HG02798 (cell line): ENCODE data around the gene SNX27.

Source experiments
- ATAC-seq: cut with Tn5 transposase; IDR thresholded peaks from one replicate; pipeline ENCODE4 v1.9.1; 2021; ENCODE audit warnings: mild to moderate bottlenecking; ENCODE audit not compliant: unreplicated experiment, poor library complexity

The SNX27 gene

GRCh38 chr1:151701515-151701914 lies 89.7 kb downstream of the SNX27 start:
- ATAC-seq, result no peak

DNA sequence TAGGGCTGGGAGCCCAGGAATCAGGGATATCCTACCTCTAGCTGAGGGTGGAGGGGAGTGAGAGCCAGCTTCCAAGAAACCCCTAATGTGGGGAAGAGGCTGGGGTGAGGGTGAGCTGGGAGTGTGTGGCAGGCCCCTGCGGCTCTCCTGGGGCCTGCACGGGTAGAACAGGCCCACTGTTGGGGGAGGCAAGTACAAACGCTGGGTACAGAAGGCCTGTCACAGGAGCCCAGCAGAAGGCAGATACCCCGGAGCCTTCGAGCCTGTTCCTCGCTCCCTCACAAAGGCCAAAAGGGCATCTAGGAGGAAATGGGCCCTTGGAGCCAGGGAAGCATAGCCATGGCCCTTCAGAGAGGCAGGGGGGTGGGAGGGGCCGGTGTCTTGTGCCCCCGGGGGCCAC lies 91.1 kb downstream of the SNX27 start:
- no peak for ATAC-seq

DNA sequence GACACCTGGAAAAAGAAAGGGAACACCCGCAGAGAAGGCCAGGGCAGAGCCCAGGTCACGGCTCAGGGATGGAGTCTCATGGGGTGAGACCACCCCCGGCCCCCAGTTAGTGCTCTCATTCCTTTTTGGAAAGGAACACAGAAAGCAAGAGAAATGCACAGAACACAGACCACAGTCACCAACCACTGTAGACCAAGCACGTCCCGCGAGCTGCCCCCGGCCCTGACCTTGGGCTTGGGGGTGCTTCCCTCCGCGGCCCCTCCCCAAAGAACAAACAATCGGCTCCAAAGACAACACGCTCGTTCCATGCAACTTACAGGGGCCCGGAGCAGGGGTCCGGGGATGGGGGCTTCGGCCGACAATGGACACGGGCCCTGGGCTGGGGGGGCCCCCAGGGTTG lies 92.0 kb downstream of the SNX27 start:
- ATAC-seq, result no peak

GRCh38 chr1:151704246-151704645 lies 92.4 kb downstream of the SNX27 start:
- ATAC-seq, result no peak

DNA sequence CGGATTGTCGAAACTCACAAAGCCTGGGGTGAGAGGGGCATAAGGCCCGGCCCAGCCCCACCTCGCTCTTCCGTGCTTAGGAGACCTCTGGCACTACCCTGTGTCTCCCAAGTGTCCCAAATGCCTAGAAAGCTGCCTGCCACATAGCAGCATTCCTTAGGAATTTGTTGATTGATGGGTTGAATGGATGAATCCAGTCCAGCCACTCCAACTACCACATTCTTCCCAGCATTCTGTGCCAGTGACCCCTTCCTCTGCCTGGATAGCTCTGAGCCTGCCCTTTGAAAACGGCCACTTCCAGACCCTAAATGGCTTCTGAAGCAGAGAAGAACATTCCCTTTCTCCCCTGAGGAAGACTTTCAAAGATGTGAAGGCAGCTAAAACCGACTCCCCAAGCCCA lies 93.3 kb downstream of the SNX27 start:
- no peak for ATAC-seq

GRCh38 chr1:151705753-151706463 lies 94.1 kb downstream of the SNX27 start:
- ATAC-seq, result no peak

DNA sequence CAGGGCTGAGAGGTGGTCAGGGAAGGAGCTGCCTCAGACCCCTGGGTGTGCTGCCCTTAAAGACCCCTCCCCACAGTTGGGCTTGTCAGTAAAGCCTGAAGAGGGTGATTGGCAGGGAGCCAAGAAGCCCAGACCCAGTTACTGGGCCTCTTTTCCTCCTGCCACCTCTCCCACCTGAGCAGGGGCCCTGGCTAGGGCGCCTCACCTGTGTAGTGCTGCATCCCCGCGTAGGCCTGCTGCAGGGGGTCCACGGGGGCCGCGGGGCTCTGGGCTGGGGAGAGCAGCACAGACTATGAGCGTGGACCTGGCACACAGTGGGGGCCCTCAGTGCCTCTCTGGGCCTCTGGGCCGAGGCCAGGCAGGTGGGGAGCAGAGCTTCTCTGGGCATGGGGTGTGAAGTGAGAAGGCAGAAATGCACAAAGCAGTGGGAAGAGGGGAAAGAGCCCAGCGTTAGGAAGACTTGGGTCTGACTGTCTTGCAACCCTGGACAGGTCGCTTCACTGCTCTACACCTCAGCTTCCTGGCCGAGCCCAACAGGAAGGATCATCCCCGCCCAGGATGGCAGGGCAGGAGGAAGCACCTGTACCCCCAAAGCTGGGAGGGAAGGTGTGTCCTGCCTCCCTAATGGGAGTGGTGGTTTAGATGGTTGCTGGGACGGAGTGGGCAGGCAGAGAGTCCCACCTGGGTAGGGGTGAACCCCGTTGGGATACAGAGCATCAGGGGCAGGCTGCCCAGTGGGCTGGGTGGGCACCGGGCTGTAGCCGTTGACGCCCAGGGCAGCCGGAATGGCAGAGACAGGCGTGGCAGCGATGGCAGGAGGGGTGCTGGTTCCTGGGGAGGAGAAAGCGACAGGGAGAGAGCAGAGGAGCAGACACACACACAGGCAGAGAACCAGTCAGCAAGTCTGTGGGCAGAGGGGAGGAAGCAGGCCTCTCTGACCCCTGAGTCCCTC lies 94.9 kb downstream of the SNX27 start:
- ATAC-seq, result no peak

GRCh38 chr1:151707541-151708065 lies 95.8 kb downstream of the SNX27 start:
- no peak for ATAC-seq

- no peak for ATAC-seq
Observed at GRCh38 chr1:151708891-151709290, 97.0 kb downstream of the SNX27 start.

DNA sequence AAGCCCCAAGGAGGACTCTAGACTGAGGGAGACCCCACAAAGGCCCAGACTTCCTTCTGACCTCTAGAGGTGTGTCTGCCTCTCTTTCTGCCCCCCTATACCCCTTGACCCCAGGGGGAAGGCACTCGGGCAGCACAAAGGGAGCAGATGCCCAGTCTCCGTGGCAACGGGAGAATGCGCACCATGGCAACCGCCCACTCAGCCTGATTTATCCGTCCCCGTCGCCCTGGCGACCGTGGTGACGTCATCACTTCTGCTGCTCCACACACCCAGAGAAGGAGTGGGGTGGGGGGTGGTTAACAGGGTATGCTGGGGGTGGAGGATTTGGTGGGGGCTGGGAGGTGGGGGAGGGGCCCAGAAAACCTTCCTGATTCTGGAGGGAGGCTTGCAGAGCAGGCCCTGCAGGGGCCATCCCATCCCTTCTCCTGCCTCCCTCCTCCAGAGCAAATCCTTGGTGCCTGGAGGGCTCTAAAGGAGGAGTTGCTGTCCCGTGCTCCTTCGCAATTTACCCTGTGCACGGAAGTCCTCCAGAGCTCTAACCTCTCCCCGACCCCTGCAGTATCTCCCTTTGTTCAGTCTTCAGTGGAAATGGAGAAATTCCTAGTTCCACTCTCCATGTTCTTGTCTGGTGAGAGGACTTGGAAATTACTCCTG lies 98.5 kb downstream of the SNX27 start:
- no peak for ATAC-seq

GRCh38 chr1:151711044-151711800 lies 99.4 kb downstream of the SNX27 start:
- no peak for ATAC-seq

- ATAC-seq, result no peak
Observed at GRCh38 chr1:151711951-151712350, 100.1 kb downstream of the SNX27 start.

DNA sequence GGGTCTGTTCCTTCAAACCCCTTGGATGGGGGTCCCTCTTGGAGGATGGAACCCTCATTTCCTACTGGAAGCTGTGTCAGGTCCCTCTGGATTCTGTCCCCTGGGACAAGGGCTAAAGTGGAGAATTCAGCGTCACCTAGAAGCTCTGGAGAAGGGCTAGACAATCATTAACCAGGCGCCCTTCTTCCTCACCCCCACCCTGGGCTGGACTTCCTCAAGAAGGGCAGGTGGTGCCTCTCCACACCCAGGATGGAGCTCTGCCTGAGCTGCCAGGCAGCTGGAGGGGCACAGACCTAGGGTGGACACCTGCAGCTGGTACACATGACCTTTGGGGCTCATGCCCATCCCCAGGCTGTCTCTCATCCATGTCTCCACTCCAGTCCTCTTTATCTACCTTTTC lies 101.2 kb downstream of the SNX27 start:
- no peak for ATAC-seq

DNA sequence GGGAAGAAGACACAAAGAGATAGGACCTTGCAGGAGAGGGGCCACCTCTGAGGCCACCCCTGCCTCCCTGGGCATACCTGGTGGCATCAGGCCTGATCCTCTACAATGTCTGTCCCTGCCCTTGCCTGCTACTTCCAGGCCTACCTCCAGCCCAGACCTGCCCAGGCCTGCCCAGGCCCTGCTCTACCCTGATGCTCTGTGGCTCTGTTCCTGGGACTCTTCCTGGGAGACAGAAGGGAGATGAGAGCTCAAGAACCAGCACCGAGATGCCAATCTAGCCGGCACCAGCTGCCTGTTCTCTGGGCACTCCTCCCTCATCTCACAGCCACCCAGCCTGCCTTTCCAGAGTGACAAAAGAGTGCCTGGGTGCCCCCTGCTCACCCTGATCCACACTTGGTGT lies 102.0 kb downstream of the SNX27 start:
- no peak for ATAC-seq

- ATAC-seq, result no peak
Observed at GRCh38 chr1:151714820-151715725, 103.2 kb downstream of the SNX27 start.

- ATAC-seq, result no peak
Observed at GRCh38 chr1:151715726-151716404, 104.0 kb downstream of the SNX27 start.

- ATAC-seq, result no peak
Observed at GRCh38 chr1:151716405-151716762, 104.5 kb downstream of the SNX27 start.

DNA sequence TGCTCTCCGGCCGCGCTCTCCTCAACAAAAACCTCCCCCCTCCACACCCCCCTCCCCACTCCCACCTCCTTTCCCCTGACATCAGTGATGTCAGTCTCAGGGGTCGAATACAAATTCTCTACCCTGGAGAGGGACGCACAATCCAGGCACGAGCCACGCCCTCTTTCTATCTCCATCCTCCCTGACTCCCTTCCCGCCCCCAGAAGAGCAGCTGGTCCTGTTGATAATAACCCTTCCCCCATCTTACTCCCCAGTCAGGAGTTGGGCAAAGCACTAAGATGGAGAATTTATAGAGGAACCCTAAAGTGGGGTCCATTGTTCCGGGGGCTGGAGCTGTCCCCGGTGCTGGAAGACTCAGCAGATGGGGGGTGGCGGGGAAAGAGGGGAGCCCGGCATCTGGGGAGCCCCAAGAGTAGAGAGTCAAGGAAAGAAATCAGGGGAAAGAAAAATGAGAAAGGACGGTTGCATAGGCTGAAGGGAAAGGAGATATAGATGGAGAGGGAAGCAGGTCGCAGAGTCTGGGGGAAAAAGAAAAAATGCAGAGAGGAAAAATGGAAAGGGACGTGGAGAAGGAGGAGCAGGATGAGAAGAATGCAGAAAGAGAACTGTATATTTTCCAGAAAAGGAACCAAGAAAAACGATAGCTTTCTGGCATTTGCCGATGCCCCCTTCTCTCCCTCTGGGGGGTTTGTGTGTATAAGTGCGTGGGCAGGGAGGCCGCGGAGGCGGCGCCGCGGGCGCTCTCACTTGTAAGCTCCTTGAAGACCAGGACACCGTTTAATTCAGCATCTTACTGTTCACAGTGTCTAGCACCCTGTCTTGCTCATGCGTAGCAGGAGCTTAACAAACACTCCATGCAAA lies 105.2 kb downstream of the SNX27 start, which contains the start of gene CELF3:
TSS of gene CELF3 (minus strand) at position 33 of the 861 bp plus-strand sequence. CDS start 783 bp downstream, outside the sequence.
- no peak for ATAC-seq
